Left ventricle myocardium inferior (tissue), 1 donor: ENCODE results near the gene ANK3. TPM values are rescaled to one million over a fixed set of nuclear protein-coding genes. Genes with fewer than 3 reads are reported as not detected.

Experiments
- DNase-seq: peaks from one replicate; pipeline ENCODE4 v3.0.0-alpha.2; 2020
- H3K27ac ChIP-seq: fragments of 200-600 bp; replicated peaks from 2 replicates; pipeline ENCODE4 v1.8.0; 2021
- H3K27me3 ChIP-seq: fragments of 200-600 bp; 2 replicates; pipeline ENCODE4 v1.8.0; 2021; ENCODE audit warnings: low read depth
- H3K36me3 ChIP-seq: fragments of 200-600 bp; 2 replicates; pipeline ENCODE4 v1.8.0; 2021
- H3K4me1 ChIP-seq: fragments of 200-600 bp; 2 replicates; pipeline ENCODE4 v1.8.0; 2021
- H3K4me3 ChIP-seq: fragments of 200-600 bp; 2 replicates; pipeline ENCODE4 v1.8.0; 2021; ENCODE audit warnings: mild to moderate bottlenecking, moderate library complexity
- H3K9me3 ChIP-seq: fragments of 200-600 bp; replicated peaks from 2 replicates; pipeline ENCODE4 v1.8.0; 2021
- intact Hi-C: fragments of 100-400 bp; cut with micrococcal nuclease; formaldehyde crosslinking; loops from one replicate; pipeline ENCODE4 v1.11.0; 2022
- total RNA-seq: library from RNA; stranded (reverse); fragmentation: NEBNext Ultra II Directional; extraction: Animal tissue kit (Norgen Biotek cat#: 25700); gene quantifications from one replicate; pipeline ENCODE4 v1.2.1, GENCODE V29; 2021
- TF ChIP-seq, protein P1 (sequence below): fragments of 200-600 bp; IDR thresholded peaks from 2 replicates; pipeline ENCODE4 v1.8.0; 2021; ENCODE audit warnings: antibody characterized with exemption, mild to moderate bottlenecking, borderline replicate concordance
- donor health status: DM: no; HTN: yes; CAD: no; lungs with severe emphysema.

Gene ANK3
- total RNA-seq, 1 donor from 2014 or later: 179 TPM

DNA sequence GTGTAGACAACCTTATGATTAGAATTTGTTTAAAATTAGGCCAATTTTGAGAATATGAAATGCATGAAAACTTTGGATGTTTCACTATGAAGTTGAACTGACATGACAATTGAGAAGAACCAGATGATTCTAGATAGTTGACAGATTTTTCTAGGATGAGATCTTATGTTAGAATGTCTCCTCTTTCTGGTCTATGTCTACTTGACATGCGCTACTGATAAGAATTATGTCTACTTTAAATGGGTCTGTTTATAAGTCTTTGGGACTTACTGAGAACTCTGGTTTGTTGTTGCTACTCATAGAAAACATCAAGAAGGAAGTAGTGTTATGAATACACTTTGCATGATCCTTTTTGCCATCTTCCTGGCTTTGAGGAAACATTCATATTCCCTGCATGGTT, 255.1 kb downstream of the ANK3 start:
- TF ChIP-seq, protein P1, sequence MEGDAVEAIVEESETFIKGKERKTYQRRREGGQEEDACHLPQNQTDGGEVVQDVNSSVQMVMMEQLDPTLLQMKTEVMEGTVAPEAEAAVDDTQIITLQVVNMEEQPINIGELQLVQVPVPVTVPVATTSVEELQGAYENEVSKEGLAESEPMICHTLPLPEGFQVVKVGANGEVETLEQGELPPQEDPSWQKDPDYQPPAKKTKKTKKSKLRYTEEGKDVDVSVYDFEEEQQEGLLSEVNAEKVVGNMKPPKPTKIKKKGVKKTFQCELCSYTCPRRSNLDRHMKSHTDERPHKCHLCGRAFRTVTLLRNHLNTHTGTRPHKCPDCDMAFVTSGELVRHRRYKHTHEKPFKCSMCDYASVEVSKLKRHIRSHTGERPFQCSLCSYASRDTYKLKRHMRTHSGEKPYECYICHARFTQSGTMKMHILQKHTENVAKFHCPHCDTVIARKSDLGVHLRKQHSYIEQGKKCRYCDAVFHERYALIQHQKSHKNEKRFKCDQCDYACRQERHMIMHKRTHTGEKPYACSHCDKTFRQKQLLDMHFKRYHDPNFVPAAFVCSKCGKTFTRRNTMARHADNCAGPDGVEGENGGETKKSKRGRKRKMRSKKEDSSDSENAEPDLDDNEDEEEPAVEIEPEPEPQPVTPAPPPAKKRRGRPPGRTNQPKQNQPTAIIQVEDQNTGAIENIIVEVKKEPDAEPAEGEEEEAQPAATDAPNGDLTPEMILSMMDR: no peak
- intact Hi-C loops: no loop called here
- DNase-seq: no peak
- no peaks in the 10 kb centered on the region for H3K9me3 ChIP-seq
- no peak overlapping the region for H3K4me3 ChIP-seq
- no peak overlapping the region for H3K27ac ChIP-seq
- H3K4me1 ChIP-seq: peaks cover 34% of the 10 kb centered on the region
- no peaks in the 10 kb centered on the region for H3K27me3 ChIP-seq
- peaks cover 3% of the 10 kb centered on the region for H3K36me3 ChIP-seq

DNA sequence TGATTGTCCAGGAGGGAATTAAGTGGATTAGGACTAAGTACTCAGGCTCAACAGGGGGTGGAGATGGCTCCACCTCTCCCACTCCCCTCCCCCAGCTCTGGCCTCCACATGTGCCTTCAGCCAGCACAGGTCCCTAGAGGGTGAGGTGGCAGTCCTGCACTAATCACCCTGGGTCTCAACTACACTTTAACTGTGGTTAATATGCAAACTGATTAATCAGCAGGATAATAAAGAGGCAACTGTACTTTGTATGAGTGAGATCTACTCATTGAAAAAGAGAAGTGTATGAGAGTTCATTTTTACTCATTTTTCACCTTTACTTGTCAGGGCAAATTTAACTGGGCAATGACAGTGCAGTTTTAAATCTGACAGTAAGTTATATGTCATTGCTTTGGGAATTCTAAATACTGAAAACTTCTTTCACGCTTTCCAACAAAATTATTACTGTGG, 259.5 kb downstream of the ANK3 start:
- TF ChIP-seq, protein P1: no peak
- Histone ChIP-seq H3K9me3 (no peaks in the 10 kb centered on the region), H3K27me3 (no peaks in the 10 kb centered on the region), H3K36me3 (peaks cover 3% of the 10 kb centered on the region), H3K4me1 (peaks cover 20% of the 10 kb centered on the region), H3K27ac (peak overlapping the region; percentile 11), H3K4me3 (no peak overlapping the region)
- intact Hi-C loops: no loop called here
- no peak for DNase-seq

DNA sequence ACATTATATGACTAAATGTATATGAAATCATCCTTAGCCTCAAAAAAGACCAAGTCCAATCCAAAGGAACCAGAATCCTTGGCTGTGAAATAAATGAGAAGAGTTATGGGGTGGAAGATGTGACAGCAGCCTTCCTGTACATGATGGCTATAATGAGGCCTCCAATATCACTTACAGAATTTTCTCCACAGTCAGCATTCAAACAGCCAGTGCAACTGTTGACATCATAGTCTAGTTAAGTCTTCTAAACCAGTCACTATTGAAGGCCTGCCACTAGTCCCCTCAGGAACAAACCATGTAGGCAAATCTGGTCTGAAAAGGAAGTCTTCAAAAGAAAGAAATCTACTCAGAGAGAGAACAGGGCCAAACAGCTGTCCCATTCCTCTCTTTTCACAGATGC, 263.8 kb downstream of the ANK3 start:
- H3K4me1 ChIP-seq: peaks cover 35% of the 10 kb centered on the region
- H3K27ac ChIP-seq: no peak overlapping the region
- H3K9me3 ChIP-seq: no peaks in the 10 kb centered on the region
- intact Hi-C loops: no loop called here
- DNase-seq: no peak
- H3K36me3 ChIP-seq: no peaks in the 10 kb centered on the region
- H3K27me3 ChIP-seq: no peaks in the 10 kb centered on the region
- TF ChIP-seq, protein P1: no peak
- H3K4me3 ChIP-seq: no peak overlapping the region

DNA sequence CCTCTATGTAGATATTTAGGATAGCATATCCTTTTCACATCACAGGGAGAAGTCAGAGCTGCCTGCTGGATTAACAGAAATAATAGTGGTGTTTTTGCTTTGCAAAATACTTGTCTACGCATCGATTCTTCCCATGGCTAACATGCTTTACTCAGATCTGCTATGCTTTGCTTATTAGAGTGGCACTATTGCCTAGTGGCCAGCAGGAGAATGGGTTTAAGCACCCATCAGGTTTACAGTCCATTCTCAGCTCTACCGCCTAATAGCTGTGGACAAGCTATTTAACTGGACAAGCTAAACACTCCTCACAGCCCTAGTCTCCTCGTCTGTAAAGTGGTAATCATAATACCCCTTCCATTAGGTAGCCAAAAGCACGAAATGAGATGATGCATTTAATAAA, 265.1 kb downstream of the ANK3 start:
- no peaks in the 10 kb centered on the region for H3K36me3 ChIP-seq
- peaks cover 7% of the 10 kb centered on the region for H3K9me3 ChIP-seq
- peaks cover 26% of the 10 kb centered on the region for H3K4me1 ChIP-seq
- no peak overlapping the region for H3K4me3 ChIP-seq
- H3K27ac ChIP-seq: peak overlapping the region; percentile 78
- DNase-seq: no peak
- TF ChIP-seq, protein P1: no peak
- no peaks in the 10 kb centered on the region for H3K27me3 ChIP-seq
- intact Hi-C loops: no loop called here

DNA sequence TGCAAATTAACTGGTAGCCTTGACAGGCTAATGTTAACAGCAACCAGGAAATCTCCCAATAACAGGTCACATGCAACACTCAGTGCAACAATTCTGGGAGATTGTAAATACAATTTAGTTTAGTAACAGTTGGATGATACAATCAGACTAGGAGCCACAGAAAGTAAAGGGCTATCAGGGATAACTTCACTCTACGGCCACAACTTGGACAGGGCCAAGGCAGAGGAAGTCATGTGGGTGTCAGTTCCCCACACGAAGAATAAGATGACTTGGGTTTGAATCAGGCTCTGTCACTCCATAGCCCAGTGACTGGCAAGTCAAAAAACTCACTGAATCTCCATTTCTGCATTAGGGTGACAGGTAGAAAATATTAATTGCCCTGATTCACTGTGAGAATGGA, 266.0 kb downstream of the ANK3 start:
- TF ChIP-seq, protein P1: no peak
- Histone ChIP-seq H3K27me3 (no peaks in the 10 kb centered on the region), H3K27ac (peak overlapping the region; percentile 78), H3K4me1 (peaks cover 26% of the 10 kb centered on the region), H3K9me3 (peaks cover 7% of the 10 kb centered on the region), H3K4me3 (no peak overlapping the region), H3K36me3 (no peaks in the 10 kb centered on the region)
- no peak for DNase-seq
- intact Hi-C loops: no loop called here

DNA sequence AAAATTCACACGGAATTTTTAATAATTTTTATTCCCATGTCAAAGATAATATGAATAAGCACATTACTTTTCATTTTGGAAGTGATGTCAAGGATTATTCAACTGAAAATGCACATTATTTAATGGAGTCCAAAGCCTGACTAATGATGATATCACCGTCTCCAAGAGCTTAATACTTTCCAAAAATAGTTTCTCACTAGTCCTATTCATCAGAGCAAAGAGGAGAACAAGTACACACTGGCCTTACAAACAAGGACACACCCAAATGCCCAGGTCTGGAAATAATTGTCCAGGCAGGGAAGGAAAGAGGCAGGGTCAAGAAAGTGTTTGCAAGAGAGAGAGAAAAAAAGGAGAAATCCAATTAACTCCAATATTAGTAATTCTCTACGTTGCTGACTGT, 266.5 kb downstream of the ANK3 start:
- no peak overlapping the region for H3K4me3 ChIP-seq
- peak overlapping the region; percentile 78 for H3K27ac ChIP-seq
- peaks cover 26% of the 10 kb centered on the region for H3K4me1 ChIP-seq
- peaks cover 7% of the 10 kb centered on the region for H3K9me3 ChIP-seq
- H3K27me3 ChIP-seq: no peaks in the 10 kb centered on the region
- intact Hi-C loops: no loop called here
- TF ChIP-seq, protein P1: no peak
- no peak for DNase-seq
- no peaks in the 10 kb centered on the region for H3K36me3 ChIP-seq
